Germinal center (tissue), 1 donor: Measurements from ENCODE around the gene ATP10B.
"Not testable (repeated sequence)": the region's sequence is repeated elsewhere in the genome, so short reads cannot be mapped to it uniquely, and the experiment has no call there.

Experiments
- DNase-seq: peaks from one replicate; pipeline ENCODE4 v3.0.0; 2012; ENCODE audit warnings: mixed read lengths, low spot score

ATP10B gene

GRCh38 chr5:160812996-160813395 lies 39.0 kb downstream of the ATP10B start:
- DNase-seq, result not testable (repeated sequence)

- DNase-seq, result no peak
Measured at GRCh38 chr5:160805376-160805775, 46.6 kb downstream of the ATP10B start.

- no peak for DNase-seq
Measured at GRCh38 chr5:160802592-160802991, 49.4 kb downstream of the ATP10B start.

GRCh38 chr5:160800375-160801275 lies 51.4 kb downstream of the ATP10B start:
- no peak for DNase-seq

GRCh38 chr5:160799184-160799583 lies 52.8 kb downstream of the ATP10B start:
- no peak for DNase-seq

GRCh38 chr5:160797020-160797419 lies 55.0 kb downstream of the ATP10B start:
- no peak for DNase-seq

- no peak for DNase-seq
Measured at GRCh38 chr5:160793530-160793899, 58.5 kb downstream of the ATP10B start.

- no peak for DNase-seq
Measured at GRCh38 chr5:160792732-160793529, 59.1 kb downstream of the ATP10B start.

- DNase-seq, result no peak
Measured at GRCh38 chr5:160792281-160792680, 59.7 kb downstream of the ATP10B start.

GRCh38 chr5:160789219-160789859 lies 62.7 kb downstream of the ATP10B start:
- DNase-seq, result no peak

- DNase-seq, result no peak
Measured at GRCh38 chr5:160788102-160788660, 63.8 kb downstream of the ATP10B start.

- DNase-seq, result no peak
Measured at GRCh38 chr5:160787240-160787639, 64.8 kb downstream of the ATP10B start.

- DNase-seq, result no peak
Measured at GRCh38 chr5:160774666-160775315, 77.2 kb downstream of the ATP10B start.

- no peak for DNase-seq
Measured at GRCh38 chr5:160773646-160774410, 78.2 kb downstream of the ATP10B start.

GRCh38 chr5:160772854-160773253 lies 79.2 kb downstream of the ATP10B start:
- DNase-seq, result no peak

GRCh38 chr5:160770718-160771117 lies 81.3 kb downstream of the ATP10B start:
- no peak for DNase-seq

GRCh38 chr5:160769301-160769700 lies 82.7 kb downstream of the ATP10B start:
- no peak for DNase-seq

- no peak for DNase-seq
Measured at GRCh38 chr5:160767062-160767461, 84.9 kb downstream of the ATP10B start.

GRCh38 chr5:160760008-160760407 lies 92.0 kb downstream of the ATP10B start:
- DNase-seq, result no peak

- no peak for DNase-seq
Measured at GRCh38 chr5:160757194-160757593, 94.8 kb downstream of the ATP10B start.
